ENCODE data around the gene ZNF423.

The ZNF423 gene

DNA sequence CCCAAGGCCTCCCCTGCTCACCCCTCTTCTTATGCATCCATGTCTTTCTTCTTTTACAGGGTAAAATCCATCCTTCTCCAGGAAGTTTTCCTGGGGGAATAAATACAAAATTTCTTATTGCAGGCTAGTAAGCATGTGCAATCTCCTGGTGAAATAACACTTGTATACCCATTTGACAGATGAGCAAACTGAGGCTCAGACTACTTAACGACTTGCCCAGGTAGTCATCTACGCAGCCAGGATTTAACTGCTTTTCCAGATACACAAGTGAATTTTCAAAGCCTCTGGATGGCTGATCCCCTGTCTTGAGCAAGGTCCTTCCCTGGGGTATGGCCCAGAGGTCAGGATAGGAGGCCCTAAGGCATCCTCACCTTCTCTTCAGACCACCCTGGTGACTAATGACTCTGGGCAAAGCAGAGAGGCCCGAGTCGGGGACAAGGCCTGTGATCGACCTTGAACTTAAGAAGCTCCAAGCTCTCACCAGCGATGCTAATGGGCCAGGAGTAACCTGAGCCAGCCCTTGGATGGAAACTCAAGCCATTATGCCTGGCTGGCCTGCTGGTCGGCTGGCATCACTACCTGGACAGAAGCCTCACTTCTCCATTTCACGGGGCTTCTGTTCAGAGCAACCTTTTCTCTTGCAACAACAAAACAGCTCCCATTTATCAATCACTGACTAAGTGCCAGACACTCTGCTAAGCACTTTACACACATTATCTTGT lies 33.1 kb downstream of the ZNF423 start:
- ATAC-seq (no peak), DNase-seq (no peak)

DNA sequence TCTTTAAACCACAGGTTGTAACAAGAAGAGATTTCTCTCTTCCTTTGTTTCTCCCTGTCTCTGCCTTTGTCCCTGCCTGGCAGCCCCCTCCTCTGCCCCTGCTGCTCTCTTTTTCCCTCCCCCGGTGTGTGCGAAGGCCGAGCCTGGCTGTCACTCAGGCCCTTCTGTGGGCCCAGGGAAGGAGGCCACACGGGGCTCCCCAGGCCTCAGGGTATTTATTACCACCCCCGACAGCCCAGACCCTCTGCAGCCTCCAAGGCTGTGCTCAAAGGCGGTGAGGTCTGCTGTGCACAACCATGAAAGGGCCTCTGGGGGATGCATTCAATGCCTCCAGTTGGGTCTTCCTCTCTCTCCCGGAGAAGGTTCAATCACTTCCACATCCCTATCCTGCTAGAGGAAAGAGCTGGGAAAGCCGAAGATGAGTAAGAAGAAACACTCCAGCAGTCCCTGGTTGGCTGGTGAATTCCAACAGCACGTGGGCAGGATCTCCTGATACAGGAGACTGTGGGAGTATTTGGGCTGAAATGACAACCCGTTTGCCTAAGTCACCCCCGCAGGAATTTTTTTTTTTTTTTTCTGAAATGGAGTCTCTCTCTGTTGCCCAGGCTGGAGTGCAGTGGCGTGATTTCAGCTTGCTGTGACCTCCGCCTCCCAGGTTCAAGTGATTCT lies 34.2 kb downstream of the ZNF423 start:
- DNase-seq (no peak), ATAC-seq (no peak)

DNA sequence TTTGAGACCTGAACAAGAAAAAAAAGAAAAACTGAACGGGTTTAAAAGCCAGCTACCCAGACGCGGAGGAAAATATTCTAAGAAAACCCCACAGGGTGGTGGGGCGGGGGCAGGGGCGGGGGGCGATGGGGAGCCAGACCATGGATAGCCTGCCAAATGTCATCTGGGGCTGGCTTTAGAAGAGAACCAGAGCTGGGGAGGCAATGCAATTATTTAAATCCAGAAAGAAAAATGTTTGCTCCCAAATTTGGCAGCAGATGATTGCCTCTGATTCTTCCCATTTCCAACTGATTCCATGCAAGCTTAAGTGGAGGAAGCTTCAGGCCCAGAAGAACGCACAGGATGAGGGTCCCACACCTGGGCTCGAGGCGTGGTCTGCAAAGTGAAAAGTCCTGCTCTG lies 34.8 kb downstream of the ZNF423 start:
- ATAC-seq (no peak), DNase-seq (no peak)

DNA sequence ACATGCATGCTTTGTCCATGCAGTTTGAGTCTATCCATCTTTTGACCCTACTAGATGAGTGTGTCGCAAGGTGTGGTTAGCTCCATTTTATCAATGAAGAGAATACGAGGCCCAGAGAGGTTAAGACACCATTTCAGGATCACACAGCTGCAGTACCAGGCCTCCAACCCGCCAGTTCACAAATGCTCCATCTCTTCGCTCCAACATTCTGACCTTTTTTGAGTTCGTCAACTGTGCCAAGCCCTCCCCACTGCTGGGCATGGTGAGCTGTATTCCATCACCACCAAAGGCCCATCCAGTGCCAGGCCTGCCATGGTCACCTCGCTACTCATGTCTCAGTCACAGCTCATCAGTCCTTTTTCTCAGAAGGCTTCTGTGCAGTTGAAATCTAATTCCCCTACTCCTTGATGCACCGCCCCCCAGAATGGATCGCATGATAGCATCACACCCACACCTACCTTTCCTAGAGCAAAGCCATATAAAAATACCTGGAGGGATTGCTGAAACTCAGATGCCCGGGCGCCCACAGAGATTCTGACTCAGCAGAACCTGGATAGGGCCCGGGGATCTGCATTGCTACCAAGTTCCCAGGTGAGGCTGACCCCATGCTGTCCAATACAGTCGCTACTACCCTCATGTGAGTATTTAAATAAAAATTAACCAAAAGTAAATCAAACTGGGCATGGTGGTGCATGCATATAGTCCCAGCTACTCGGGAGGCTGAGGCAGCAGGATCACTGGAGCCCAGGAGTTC lies 38.0 kb downstream of the ZNF423 start:
- ATAC-seq (no peak), DNase-seq (no peak)

DNA sequence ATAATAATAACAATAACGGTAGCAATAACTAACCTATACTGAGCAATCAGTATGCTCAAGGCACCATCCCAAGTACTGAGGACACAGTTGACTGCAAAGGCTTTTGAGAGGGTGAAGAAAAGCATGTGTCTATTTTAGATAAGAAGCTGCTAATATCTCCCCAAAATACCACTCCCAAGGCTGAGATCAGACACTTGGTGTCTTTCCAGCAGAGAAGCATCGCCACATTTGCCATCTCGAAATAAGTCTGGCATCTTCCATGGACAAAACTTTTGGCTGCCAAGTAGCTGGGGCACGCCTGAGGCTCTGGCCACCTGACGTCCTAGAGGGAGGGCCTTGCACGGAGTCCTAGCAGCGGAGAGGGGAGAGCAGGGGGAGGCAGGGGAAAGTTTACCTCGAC lies 39.0 kb downstream of the ZNF423 start:
- no peak for DNase-seq
- no peak for ATAC-seq

DNA sequence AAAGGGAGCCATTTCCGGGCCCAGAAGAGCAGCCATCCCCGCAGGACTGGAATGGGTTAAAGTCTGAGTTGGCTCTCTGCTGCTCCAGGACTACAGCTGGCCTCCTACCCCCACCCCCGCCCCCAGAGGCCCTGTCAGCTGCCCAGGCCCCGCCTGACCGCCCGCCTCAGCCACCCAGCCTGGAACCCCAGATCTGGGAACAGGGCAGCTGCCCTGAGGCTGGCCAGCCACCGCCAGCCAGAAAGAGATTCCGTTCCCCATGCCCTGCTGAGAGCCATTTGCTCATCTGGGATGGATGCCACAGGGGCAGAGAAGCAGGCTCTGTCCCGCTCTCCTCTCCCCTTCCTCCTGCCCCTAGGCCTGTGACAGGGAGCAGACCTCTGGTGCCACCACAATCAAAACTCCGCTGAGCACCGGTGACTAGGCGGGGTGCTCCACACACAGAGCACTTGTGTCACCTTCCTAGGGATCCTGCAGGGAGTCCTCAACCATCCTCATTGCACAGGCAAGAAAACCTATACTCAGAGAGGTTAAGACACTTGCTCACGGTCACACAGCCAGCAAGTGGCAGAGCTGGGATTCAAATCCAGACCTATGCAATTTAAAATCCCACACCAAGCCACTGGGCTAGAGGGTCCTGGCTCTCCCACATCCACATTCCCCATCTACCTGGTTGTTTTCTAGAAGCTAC lies 44.1 kb downstream of the ZNF423 start:
- ATAC-seq: no peak
- no peak for DNase-seq

DNA sequence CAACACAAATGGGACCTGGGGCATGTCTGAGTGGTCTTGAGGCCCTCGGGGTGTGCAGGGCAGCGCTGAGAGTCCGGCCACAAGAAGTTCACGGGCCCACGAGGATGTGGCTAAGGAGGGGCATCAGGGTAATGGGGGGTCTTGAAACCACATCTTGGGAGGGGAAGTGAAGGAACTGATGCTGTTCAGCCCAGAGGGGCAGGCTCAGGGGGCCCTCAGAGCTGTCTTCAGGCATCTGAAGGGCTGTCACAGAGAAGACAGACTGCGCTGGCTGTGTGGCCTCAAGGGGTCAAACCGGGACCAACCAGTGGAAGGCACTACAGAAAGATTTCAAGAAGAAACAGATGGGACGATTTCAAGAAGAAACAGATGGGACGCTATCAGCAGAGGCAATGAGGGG lies 45.1 kb downstream of the ZNF423 start:
- DNase-seq (no peak), ATAC-seq (no peak)

DNA sequence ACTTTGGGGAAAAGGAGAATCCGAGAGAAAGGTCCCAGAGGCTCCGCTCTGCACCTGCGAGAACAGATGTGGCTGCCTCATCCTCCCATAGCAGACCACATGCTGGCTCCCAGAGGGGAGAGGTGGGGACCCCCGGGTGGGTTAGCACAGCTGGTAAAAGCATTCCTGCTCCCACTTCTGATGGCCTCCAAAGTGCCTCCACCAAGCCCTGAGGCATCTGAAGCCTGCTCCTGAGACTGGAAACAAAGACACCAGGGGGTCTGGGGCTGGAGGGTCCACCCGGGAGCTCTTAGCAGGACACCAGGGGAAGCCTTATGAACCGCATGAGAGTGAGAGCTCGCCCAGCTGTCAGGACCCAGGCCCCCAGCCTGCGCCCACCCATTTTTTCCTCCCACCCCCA lies 46.4 kb downstream of the ZNF423 start:
- ATAC-seq (no peak), DNase-seq (no peak)

DNA sequence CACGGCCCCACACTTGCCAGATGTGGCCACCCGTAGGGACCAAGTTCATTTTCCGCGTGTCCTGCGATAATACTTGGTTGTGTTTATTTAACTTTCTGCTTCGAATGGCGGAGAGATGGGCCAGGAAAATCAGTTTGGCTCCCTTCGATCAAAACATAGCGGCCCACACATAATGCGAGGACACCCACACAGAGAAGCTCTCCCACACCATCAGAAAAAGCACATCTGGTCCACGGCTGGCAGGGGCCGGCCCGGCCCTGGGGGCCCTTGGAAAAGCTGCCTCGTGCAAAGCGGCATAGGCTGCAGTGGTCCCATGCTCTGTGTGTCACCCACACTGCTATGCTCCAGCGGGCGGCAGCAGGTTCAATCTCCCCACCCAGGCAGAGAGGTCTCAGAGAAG lies 46.9 kb downstream of the ZNF423 start:
- ATAC-seq (no peak), DNase-seq (no peak)

DNA sequence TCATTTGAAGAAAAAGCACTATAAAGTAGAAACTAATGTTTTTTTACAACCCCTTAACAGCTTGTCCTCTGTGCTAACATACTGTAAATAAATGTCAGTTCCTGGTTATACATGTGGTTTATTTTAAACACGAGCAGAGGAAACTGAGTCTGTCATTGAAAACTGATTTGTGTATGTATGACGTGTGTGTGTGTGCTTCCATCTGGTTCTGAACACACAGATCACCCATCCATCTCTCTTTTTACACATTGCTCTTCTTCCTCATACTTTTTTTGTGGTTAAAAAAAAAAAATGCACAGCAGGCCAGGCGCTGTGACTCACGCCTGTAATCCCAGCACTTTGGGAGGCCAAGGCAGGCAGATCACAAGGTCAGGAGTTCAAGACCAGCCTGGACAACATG lies 49.5 kb downstream of the ZNF423 start:
- ATAC-seq (no peak), DNase-seq (no peak)

DNA sequence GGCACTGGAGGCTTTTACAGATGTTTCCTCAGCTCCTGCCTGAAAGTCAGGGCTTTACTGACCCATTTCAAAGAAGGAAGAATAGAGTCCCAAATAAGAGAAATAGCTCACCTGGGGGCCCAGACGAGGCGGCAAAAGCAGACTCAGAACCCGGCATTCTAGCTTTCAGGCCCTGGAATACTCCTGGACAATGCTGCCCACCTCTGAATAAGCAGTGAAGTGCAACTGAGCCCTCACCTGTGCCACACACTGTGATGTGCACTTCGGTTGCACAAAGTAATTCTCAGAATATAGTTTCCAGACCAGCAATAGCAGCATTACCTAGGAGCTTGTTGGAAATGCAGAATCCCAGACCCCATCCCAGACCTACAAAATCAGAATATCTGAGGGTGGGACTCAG lies 54.6 kb downstream of the ZNF423 start:
- DNase-seq: no peak
- no peak for ATAC-seq

DNA sequence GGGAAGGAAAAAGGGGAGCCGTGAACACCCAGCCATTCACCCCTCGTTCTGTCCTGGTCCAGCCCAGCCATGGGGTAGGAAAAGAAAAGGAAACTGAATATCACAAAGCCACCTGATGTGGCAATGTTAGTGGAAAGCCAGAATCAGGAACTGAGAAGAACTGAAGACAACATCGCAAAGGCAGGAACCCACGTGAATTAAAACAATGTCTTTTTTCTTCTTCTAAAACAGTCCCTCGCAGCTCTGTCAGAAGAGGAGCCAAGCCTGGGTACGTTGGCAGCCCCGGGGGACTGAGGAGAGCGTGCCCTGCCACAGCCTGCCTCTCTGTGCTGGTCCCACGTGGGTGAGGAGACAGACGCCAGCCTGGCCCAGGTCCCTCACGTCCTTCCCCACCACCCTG lies 55.0 kb downstream of the ZNF423 start:
- DNase-seq: no peak
- no peak for ATAC-seq

DNA sequence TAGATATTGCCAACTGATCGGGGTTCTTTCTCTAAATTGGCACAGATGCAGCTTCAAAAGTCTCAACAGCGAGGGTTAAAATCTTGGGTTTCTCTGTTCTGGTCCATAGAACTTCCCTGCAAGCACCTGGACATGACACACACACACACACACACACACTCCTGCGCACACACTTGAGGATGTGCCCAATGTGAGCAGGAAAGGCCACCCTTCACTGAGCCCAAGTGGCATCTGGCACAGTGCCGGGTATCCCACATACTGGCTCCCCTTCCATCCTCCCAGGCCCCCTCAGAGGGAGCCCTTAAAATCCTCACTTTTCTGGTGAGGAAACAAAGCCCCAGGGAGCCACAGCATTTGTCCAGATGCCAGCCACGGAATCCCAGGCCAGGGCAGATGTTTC lies 55.5 kb downstream of the ZNF423 start:
- DNase-seq (no peak), ATAC-seq (no peak)

DNA sequence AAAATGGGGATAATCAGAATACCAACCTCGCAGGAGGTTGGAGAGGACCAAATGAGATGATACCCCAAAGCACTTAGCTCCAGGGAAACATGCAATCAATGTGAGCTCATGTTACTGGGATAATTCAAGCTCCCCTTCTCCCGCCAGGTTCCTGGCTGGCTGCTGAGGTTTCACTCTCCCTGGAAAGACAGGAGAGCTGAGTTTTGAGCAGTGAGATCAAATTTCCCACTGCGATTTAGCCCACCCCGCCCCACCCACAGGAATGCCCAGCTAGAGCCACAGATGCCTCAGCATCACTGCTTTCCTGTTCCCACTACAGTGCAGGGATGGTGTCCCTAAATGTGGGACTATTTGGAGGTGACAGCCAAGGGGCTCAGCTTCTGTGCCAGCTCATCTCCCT lies 56.7 kb downstream of the ZNF423 start:
- ATAC-seq: no peak
- no peak for DNase-seq

DNA sequence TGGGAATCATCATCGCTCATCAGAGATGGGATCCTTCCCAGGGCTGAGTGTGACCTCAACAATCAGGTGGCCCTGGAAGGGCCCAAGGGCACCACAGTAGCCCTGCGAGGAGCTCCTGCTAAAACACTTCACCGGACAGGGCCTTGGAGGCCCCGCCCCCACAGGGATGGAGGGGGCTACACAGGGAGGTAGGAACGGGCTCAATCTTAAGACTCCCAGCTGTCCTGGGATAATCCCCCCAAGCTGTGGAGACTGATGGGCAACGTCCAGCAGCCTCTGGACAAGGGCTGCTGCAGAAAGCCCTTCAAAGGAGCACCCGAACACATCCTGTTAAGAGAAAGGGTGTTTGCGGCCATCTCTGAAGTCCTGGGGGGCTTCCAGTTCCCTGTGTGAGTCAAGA lies 60.4 kb downstream of the ZNF423 start:
- ATAC-seq: no peak
- no peak for DNase-seq

DNA sequence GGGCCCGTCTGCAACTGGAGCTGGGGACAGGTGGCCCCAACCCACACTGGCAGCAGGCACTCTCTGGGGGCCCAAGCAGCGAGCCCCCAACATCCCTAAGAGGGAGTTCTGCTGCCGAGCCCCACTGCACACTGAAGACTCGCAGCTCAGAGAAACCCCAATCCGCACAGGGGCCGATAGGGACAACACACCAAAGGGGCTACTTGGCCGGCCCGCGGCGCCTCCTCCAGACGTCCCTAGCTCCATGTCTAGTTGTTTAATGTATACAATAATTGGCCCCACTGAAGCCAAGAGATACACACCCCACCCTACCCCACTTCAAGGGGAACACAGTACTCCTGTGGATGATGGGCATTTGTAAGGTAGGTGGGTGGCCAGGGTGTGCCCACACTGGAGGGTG lies 62.7 kb downstream of the ZNF423 start:
- ATAC-seq: no peak
- no peak for DNase-seq

DNA sequence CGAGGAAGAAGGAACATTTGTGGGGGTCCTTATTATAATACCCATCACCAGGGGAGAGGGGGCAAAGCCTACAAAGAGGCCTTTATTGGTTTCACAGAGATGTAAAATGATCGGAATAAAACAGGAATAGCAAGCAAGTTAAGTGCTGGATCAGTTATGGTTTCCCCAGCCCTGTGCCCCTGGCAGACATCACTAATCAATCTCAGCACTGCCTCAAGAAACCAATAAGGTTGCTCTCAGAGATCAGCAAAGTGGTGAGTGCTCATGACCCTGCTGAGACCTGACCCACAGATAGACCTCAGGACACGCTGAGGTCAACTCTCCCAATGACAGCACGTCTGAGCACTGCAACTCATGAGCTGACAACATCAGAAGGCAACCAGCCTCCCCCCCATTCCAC lies 66.3 kb downstream of the ZNF423 start:
- no peak for ATAC-seq
- DNase-seq: no peak

DNA sequence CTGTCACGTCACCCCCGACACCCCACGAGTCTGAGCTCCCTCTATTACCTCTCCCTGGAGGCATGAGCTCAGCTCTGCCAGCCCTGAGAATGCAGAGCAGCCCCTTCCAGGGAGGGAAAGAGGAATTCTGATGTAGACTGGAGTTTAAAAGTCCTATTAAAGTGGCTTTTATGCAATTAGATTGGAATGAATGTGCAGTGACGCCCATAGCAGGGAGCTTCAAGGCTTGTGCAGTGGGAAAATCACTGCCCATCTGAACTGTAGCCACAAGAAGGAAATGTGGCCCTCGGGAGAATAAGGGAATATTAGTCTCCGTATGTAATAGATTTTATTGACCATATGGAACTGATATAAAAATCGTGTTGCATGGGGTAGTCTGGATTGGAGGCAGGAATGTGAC lies 66.9 kb downstream of the ZNF423 start:
- ATAC-seq: no peak
- DNase-seq: no peak

DNA sequence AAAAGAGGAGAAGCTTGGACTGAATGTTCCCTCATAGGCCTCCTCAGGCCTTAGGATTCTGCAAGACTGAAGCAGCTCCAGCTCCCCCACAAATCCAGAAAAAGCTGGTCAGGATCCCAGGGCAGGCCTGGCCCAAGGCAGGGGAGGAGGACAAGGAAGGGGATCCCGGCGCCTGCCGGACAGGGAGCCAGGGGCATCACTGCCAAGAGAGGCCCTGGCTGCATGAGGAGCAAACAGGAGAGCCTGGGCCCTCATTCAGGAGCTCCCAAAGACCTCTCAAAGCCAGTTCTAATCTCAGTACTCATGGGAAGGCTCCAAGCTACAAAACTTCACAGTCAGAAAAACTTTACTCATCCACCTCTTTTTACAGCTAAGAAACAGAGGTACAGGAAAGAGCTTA lies 67.3 kb downstream of the ZNF423 start:
- DNase-seq (no peak), ATAC-seq (no peak)

DNA sequence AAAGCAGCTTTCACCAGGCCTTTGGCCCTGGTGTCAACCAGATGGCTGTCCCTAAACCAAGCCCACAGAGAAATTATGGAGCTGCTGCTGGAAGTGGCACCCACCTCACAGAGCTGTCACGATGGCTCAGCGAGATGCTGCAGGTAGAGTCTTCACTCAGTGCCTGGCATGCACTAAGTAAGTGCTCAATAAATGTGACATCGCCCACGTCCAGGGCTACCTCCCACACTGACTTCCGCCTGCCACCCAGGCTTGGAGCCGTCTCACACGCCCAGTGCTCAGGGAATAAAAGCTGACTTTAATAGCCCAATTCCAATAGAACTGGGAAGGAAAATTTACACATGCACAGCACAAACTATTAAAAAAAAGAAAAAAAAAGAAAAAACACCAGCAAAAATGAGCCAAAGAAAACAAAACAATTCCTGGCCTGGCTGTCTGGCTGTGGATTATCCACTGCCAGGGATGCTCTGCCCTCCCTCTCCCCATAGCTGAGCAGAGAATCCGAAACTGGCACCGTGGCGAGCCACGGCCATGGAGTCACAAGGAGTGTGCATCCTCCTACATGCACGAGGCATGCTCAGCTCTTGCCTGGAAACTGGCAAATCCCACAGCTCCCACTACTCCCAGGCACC lies 68.9 kb downstream of the ZNF423 start:
- DNase-seq (no peak), ATAC-seq (no peak)

DNA sequence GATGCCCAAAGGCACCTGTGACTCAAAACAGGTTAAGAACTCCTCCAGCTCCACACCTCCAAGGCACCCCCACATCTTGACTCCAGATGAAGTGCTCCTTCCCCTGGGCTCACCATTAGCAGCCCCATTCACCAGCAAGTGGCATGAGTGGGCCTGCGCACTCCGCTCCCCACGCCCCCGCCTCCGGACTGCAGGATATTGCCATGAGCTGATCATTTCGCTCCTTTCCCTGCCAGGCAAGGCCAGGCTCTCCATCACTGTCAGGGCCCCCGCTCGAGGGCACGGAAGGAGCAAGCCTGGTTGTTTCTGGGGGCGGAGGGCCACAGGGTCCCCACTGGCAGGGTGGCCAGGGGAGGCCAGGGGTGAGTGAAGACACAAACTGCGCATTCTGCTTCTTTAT lies 69.9 kb downstream of the ZNF423 start:
- ATAC-seq: no peak
- DNase-seq: no peak

DNA sequence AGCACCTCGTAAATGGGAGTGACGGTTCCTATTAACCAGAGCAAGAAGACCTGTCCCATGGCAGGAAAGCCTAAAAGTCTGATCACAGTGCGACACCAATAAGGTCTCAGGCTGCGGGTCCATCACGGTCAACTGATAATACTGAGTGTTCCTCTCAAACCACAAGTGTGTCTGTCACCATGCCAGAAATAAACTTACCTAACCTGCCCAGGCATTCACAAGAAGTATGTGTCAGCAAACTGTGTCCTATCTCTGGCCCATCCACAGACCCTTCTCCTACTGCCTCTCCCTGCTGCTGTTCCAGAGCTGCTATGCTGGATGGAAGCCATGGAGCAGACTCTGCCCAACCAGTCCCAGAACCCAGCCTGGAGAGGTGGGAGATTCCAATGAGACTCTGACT lies 73.5 kb downstream of the ZNF423 start:
- DNase-seq (no peak), ATAC-seq (no peak)

DNA sequence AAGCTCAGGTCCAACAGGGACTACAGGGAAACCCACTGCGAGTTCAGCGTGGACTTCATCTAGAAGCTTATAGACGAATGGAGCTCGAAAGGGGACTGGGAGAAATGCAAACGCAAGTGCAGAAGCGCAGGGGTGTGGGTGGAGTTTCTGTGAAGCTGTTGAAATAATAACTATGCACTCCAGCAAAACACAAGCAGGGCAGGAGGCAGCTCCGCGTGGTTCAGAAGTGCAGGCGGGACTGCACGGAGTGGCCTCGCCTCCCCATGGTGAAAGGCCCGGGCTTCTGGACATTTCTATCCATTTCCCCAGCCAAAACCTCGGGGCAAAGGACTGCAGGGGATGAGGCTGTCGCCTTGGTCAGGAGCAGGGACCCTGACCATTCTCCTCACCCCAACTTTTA lies 74.5 kb downstream of the ZNF423 start:
- DNase-seq: no peak
- no peak for ATAC-seq
